Prostate gland (tissue), 2 donors: ENCODE data around the gene METRNL. TPM values are rescaled to one million over a fixed set of nuclear protein-coding genes. Genes with fewer than 3 reads are reported as not detected.

ENCODE experiments used
- DNase-seq: peaks from one replicate; pipeline ENCODE4 v3.0.0-alpha.2; 2019; ENCODE audit warnings: low spot score
- H3K27ac ChIP-seq, 2 donors: fragments of 200-600 bp; sonication (generic); 2 replicates each; pipeline ENCODE4 v1.5.1; 2017 to 2019
- H3K27me3 ChIP-seq: fragments of 200-600 bp; sonication (generic); replicated peaks from 2 replicates; pipeline ENCODE4 v1.5.1; 2019; ENCODE audit not compliant: insufficient read depth
- H3K36me3 ChIP-seq, 2 donors: fragments of 200-600 bp; sonication (generic); 1 replicate in 1 of 2; 2 replicates in 1 of 2; pipeline versions ENCODE4 v1.5.1 to v1.8.1; 2017 to 2019
- H3K4me1 ChIP-seq: fragments of 200-600 bp; sonication (generic); replicated peaks from 2 replicates; pipeline ENCODE4 v1.5.1; 2019
- H3K4me3 ChIP-seq, 2 donors: fragments of 200-600 bp; sonication (generic); 2 replicates each; pipeline ENCODE4 v1.5.1; 2017 to 2019
- H3K9me3 ChIP-seq: fragments of 200-600 bp; sonication (generic); 2 replicates; pipeline ENCODE4 v1.5.1; 2017
- CTCF ChIP-seq, 4 experiments: fragments of 200-600 bp in 2 of 4; fragments of 450-650 bp in 2 of 4; sonication (generic) in 2 of 4; IDR thresholded peaks; 1 replicate in 3 of 4; 2 replicates in 1 of 4; pipeline ENCODE4 v1.5.1; 2016 to 2019; ENCODE audit warnings: antibody characterized with exemption in 4 of 4, mild to moderate bottlenecking in 2 of 4, moderate library complexity in 2 of 4
- POLR2A ChIP-seq: fragments of 450-650 bp; IDR thresholded peaks from one replicate; pipeline ENCODE4 v1.6.1; 2016; ENCODE audit warnings: antibody characterized with exemption, mild to moderate bottlenecking
- POLR2AphosphoS5 ChIP-seq: sonication (generic); formaldehyde crosslinking; IDR thresholded peaks from one replicate; pipeline ENCODE4 v1.6.1; 2017; ENCODE audit warnings: antibody characterized with exemption
- WGBS: methylation state at CpG from one replicate; pipeline ENCODE4 v1.1.5; 2018; 5-methylcytosine and 5-hydroxymethylcytosine counted together
- intact Hi-C: fragments of 100-400 bp; cut with DNase I; formaldehyde crosslinking; loops from one replicate; pipeline ENCODE4 v1.14.2; 2022
- total RNA-seq, 2 donors: library from RNA; depleted of rRNA; stranded (reverse); fragments of >200 nt; gene quantifications; one replicate each; pipeline ENCODE4 v1.1.0, GENCODE V29; 2016

The METRNL gene
- total RNA-seq, 2 donors from 2014 or later: 22.4 to 59.4 TPM

- no peak for TF ChIP-seq POLR2A
- TF ChIP-seq CTCF (IDR thresholded peaks at IDR 0.05): no peak
- TF ChIP-seq POLR2AphosphoS5: no peak
- no peak for DNase-seq
- 84% methylated on average over 14 of the region's 14 CpGs for WGBS
- no peaks in the 10 kb centered on the region for H3K36me3 ChIP-seq
- H3K9me3 ChIP-seq: no peaks in the 10 kb centered on the region
- no peaks in the 10 kb centered on the region for H3K27me3 ChIP-seq
- no peak overlapping the region for H3K27ac ChIP-seq
- intact Hi-C loops: no loop called here
- H3K4me3 ChIP-seq: no peak overlapping the region
- H3K4me1 ChIP-seq: no peaks in the 10 kb centered on the region
These were observed 44.9 kb upstream of the METRNL start for GRCh38 chr17:83034525-83034924.

GRCh38 chr17:83035722-83036121 lies 43.7 kb upstream of the METRNL start:
- no peaks in the 10 kb centered on the region for H3K27me3 ChIP-seq
- intact Hi-C loops: no loop called here
- no peak overlapping the region for H3K27ac ChIP-seq
- H3K4me1 ChIP-seq: no peaks in the 10 kb centered on the region
- H3K4me3 ChIP-seq: no peak overlapping the region
- TF ChIP-seq CTCF (IDR thresholded peaks at IDR 0.05) (no peak), POLR2AphosphoS5 (no peak), POLR2A (no peak)
- DNase-seq: no peak
- WGBS: 86% methylated on average over 13 of the region's 13 CpGs
- no peaks in the 10 kb centered on the region for H3K9me3 ChIP-seq
- no peaks in the 10 kb centered on the region for H3K36me3 ChIP-seq

GRCh38 chr17:83036193-83036592 lies 43.2 kb upstream of the METRNL start:
- no peak for DNase-seq
- Histone ChIP-seq H3K4me3 (no peak overlapping the region), H3K27me3 (no peaks in the 10 kb centered on the region), H3K9me3 (no peaks in the 10 kb centered on the region), H3K4me1 (no peaks in the 10 kb centered on the region), H3K27ac (no peak overlapping the region), H3K36me3 (no peaks in the 10 kb centered on the region)
- 94% methylated on average over 7 of the region's 7 CpGs for WGBS
- intact Hi-C loops: no loop called here
- TF ChIP-seq CTCF (IDR thresholded peaks at IDR 0.05) (no peak), POLR2A (no peak), POLR2AphosphoS5 (no peak)

DNA sequence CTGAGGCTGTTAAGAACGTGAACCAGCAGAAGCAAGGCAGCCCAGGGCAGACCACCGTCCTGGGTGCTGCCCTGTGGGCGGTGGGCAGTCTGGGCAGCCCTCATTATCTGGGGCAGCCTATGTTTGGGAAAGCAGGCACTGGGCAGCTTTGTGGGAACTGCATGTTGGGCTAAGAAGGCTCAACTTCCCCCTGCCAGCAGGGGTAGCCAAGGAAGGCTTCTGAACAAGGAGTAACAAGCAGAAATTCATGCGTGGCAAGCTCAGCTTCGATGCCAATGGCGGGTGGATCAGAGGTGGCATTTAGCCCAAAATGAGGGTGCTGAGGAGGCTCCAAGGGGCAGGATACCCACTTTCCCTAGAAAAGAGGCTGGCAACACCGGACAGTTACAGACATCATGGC lies 42.7 kb upstream of the METRNL start:
- Histone ChIP-seq H3K36me3 (no peaks in the 10 kb centered on the region), H3K9me3 (no peaks in the 10 kb centered on the region), H3K4me1 (no peaks in the 10 kb centered on the region), H3K27ac (no peak overlapping the region), H3K27me3 (no peaks in the 10 kb centered on the region), H3K4me3 (no peak overlapping the region)
- no peak for DNase-seq
- TF ChIP-seq POLR2AphosphoS5 (no peak), POLR2A (no peak)
- WGBS: 93% methylated on average over 7 of the region's 7 CpGs
- intact Hi-C loops: no loop called here

- DNase-seq: no peak
- Histone ChIP-seq H3K4me3 (no peak overlapping the region), H3K36me3 (no peaks in the 10 kb centered on the region), H3K27ac (no peak overlapping the region), H3K4me1 (no peaks in the 10 kb centered on the region), H3K9me3 (no peaks in the 10 kb centered on the region), H3K27me3 (no peaks in the 10 kb centered on the region)
- no peak for TF ChIP-seq CTCF (IDR thresholded peaks at IDR 0.05)
- intact Hi-C loops: no loop called here
- 76% methylated on average over 30 of the region's 30 CpGs for WGBS
These were observed 42.1 kb upstream of the METRNL start for GRCh38 chr17:83037084-83037873.
